ENCODE measurements around the gene PDE6B. TPM values are rescaled to one million over a fixed set of nuclear protein-coding genes. Genes with fewer than 3 reads are reported as not detected.
A peak's percentile ranks its signal among the peaks of the same experiment; 100 is the strongest.

The PDE6B gene
- total and polyA plus RNA-seq, 8 donors, result 1.1 to 12.3 (median 1.7) TPM; not detected in 4

GRCh38 chr4:678331-679103 is 53.1 kb downstream of the PDE6B start:
- intact Hi-C loops (cut with DNase I; ENCODE audit: low total_unique reads), result no loop called here
- Histone ChIP-seq H3K4me1 (peaks cover 23 to 72% (median 69%) of the 10 kb centered on the region in 4 donors), H3K27me3 (peaks cover 0 to 36% (median 0%) of the 10 kb centered on the region in 3 donors), H3K9me3 (no peaks in the 10 kb centered on the region), H3K27ac (no peak overlapping the region), H3K36me3 (no peaks in the 10 kb centered on the region), H3K4me3 (no peak overlapping the region)
- DNase-seq, result no peak
- WGBS, 5 donors, result 61 to 70% (median 65%) methylated on average over 5 to 14 of the region's 14 CpGs
- TF ChIP-seq POLR2A (IDR thresholded peaks at IDR 0.05) (no peak), CTCF (IDR thresholded peaks at IDR 0.05) (no peak)

GRCh38 chr4:679104-679481 is 53.7 kb downstream of the PDE6B start:
- TF ChIP-seq EP300 (IDR thresholded peaks at IDR 0.05) (no peak), CTCF (IDR thresholded peaks at IDR 0.05) (no peak), POLR2AphosphoS5 (IDR thresholded peaks at IDR 0.05) (no peak), POLR2A (IDR thresholded peaks at IDR 0.05) (no peak)
- no peak overlapping the region for H3K27ac ChIP-seq
- intact Hi-C loops (cut with DNase I; ENCODE audit: low total_unique reads), result no loop called here
- H3K9me3 ChIP-seq, result no peaks in the 10 kb centered on the region
- WGBS, 5 donors, result 50 to 83% (median 81%) methylated on average over 1 to 13 of the region's 13 CpGs
- DNase-seq, result no peak
- H3K36me3 ChIP-seq, result no peaks in the 10 kb centered on the region
- H3K27me3 ChIP-seq, result peaks cover 0 to 36% (median 0%) of the 10 kb centered on the region in 3 donors
- H3K4me1 ChIP-seq, result peaks cover 21 to 75% (median 70%) of the 10 kb centered on the region in 4 donors
- H3K4me3 ChIP-seq, result no peak overlapping the region

- DNase-seq, result no peak
- intact Hi-C loops (cut with DNase I; ENCODE audit: low total_unique reads), result no loop called here
- H3K9me3 ChIP-seq, result no peaks in the 10 kb centered on the region
- H3K27ac ChIP-seq, result no peak overlapping the region
- peaks cover 0 to 36% (median 0%) of the 10 kb centered on the region in 3 donors for H3K27me3 ChIP-seq
- no peaks in the 10 kb centered on the region for H3K36me3 ChIP-seq
- peaks cover 21 to 77% (median 69%) of the 10 kb centered on the region in 4 donors for H3K4me1 ChIP-seq
- H3K4me3 ChIP-seq, result no peak overlapping the region
- 72 to 82% (median 81%) methylated on average over 9 to 11 of the region's 11 CpGs for WGBS, 5 donors
- TF ChIP-seq CTCF (IDR thresholded peaks at IDR 0.05), result no peak
- no peak for TF ChIP-seq EP300 (IDR thresholded peaks at IDR 0.05)
- TF ChIP-seq POLR2AphosphoS5 (IDR thresholded peaks at IDR 0.05), result no peak
- TF ChIP-seq POLR2A (IDR thresholded peaks at IDR 0.05), result no peak
Observed at GRCh38 chr4:679629-680028, 54.3 kb downstream of the PDE6B start.

- Histone ChIP-seq H3K27ac (peak overlapping the region in 1 of 5 donors; percentile 70), H3K36me3 (no peaks in the 10 kb centered on the region), H3K4me3 (peak overlapping the region in 1 of 4 donors; percentile 74), H3K4me1 (peaks cover 18 to 74% (median 65%) of the 10 kb centered on the region in 4 donors), H3K27me3 (peaks cover 0 to 36% (median 0%) of the 10 kb centered on the region in 3 donors), H3K9me3 (no peaks in the 10 kb centered on the region)
- TF ChIP-seq POLR2AphosphoS5 (IDR thresholded peaks at IDR 0.05), result no peak
- TF ChIP-seq POLR2A (IDR thresholded peaks at IDR 0.05), result no peak
- TF ChIP-seq EP300 (IDR thresholded peaks at IDR 0.05), result no peak
- TF ChIP-seq CTCF (IDR thresholded peaks at IDR 0.05), result no peak
- no peak for DNase-seq
- WGBS, 5 donors, result 67 to 78% (median 73%) methylated on average over 7 to 9 of the region's 9 CpGs
- intact Hi-C loops (cut with DNase I; ENCODE audit: low total_unique reads), result no loop called here
Observed at GRCh38 chr4:680091-680490, 54.7 kb downstream of the PDE6B start.
